Calu3 (cell line): ENCODE measurements around the gene PKP4. TPM values are rescaled to one million over a fixed set of nuclear protein-coding genes. Genes with fewer than 3 reads are reported as not detected.

Experiments
- BruUV-seq: library from RNA; stranded (reverse); fragments of 400-500 nt; replicated peaks from 2 replicates; lab custom pipeline; 2021; lab: Mats Ljungman, UMichigan
- CTCF ChIA-PET: fragments of 300-600 bp; sonication (Branson Sonifier 250); formaldehyde crosslinking; loops from one replicate; lab custom pipeline; 2022; ENCODE audit warnings: antibody characterized with exemption; lab: Charles Lee
- DNase-seq: peaks from one replicate; pipeline ENCODE4 v3.0.0; 2022
- H3K27ac Mint-ChIP-seq: one replicate; pipeline ENCODE4 v1.8.0; 2022; ENCODE audit warnings: mixed read lengths; ENCODE audit not compliant: unreplicated experiment
- H3K27me3 Mint-ChIP-seq: one replicate; pipeline ENCODE4 v1.8.0; 2022; ENCODE audit warnings: mixed read lengths; ENCODE audit not compliant: unreplicated experiment
- H3K36me3 Mint-ChIP-seq: one replicate; pipeline ENCODE4 v1.8.0; 2022; ENCODE audit warnings: mild to moderate bottlenecking, moderate library complexity, mixed read lengths; ENCODE audit not compliant: insufficient read depth, unreplicated experiment
- H3K4me1 Mint-ChIP-seq: one replicate; pipeline ENCODE4 v1.8.0; 2022; ENCODE audit warnings: mild to moderate bottlenecking, low read depth, mixed read lengths; ENCODE audit not compliant: unreplicated experiment
- H3K4me3 Mint-ChIP-seq: one replicate; pipeline ENCODE4 v1.8.0; 2022; ENCODE audit warnings: mild to moderate bottlenecking, low read depth, moderate library complexity, mixed read lengths; ENCODE audit not compliant: unreplicated experiment
- H3K9me3 Mint-ChIP-seq: one replicate; pipeline ENCODE4 v1.8.0; 2022; ENCODE audit warnings: low read depth, mixed read lengths; ENCODE audit not compliant: unreplicated experiment
- CTCF ChIP-seq: fragments of 200-600 bp; IDR thresholded peaks from one replicate; pipeline ENCODE4 v1.8.0; 2022; ENCODE audit warnings: antibody characterized with exemption; ENCODE audit not compliant: unreplicated experiment
- intact Hi-C: fragments of 100-400 bp; cut with micrococcal nuclease; formaldehyde crosslinking; loops from one replicate; pipeline ENCODE4 v1.10.0; 2022; ENCODE audit not compliant: unreplicated experiment
- total RNA-seq: library from RNA; stranded (reverse); gene quantifications from 2 replicates; pipeline ENCODE4 v1.2.3, GENCODE V29; 2022

PKP4 gene
- total RNA-seq, 1 experiment from 2014 or later = 137 TPM

- Mint-ChIP-seq H3K4me1 (peaks cover 51% of the 10 kb centered on the region), H3K27ac (no peak overlapping the region), H3K4me3 (no peak overlapping the region), H3K9me3 (no peaks in the 10 kb centered on the region), H3K27me3 (no peaks in the 10 kb centered on the region), H3K36me3 (no peaks in the 10 kb centered on the region)
- no TSS peak for BruUV-seq
- intact Hi-C loops = no loop called here
- CTCF ChIA-PET = interaction anchor here (1.4 kb wide), 1 partner anchor 14 kb away, joined by 3 read pairs; no protein-coding TSS in a partner anchor
- no peak for TF ChIP-seq CTCF
- no peak for DNase-seq
Measured at GRCh38 chr2:158491072-158491471, 34.3 kb downstream of the PKP4 start.

- H3K4me1 Mint-ChIP-seq = peaks cover 61% of the 10 kb centered on the region
- H3K4me3 Mint-ChIP-seq = no peak overlapping the region
- no peaks in the 10 kb centered on the region for H3K9me3 Mint-ChIP-seq
- TF ChIP-seq CTCF = no peak
- BruUV-seq = no TSS peak
- CTCF ChIA-PET = no interaction called here
- no peaks in the 10 kb centered on the region for H3K27me3 Mint-ChIP-seq
- intact Hi-C loops = no loop called here
- H3K36me3 Mint-ChIP-seq = peaks cover 14% of the 10 kb centered on the region
- no peak for DNase-seq
- H3K27ac Mint-ChIP-seq = no peak overlapping the region
Measured at GRCh38 chr2:158493458-158493857, 36.7 kb downstream of the PKP4 start.

GRCh38 chr2:158495175-158495574, 38.4 kb downstream of the PKP4 start:
- Mint-ChIP-seq H3K36me3 (peaks cover 19% of the 10 kb centered on the region), H3K4me3 (no peak overlapping the region), H3K27ac (peak overlapping the region; percentile 0), H3K4me1 (peaks cover 57% of the 10 kb centered on the region), H3K27me3 (no peaks in the 10 kb centered on the region), H3K9me3 (no peaks in the 10 kb centered on the region)
- CTCF ChIA-PET = no interaction called here
- no peak for TF ChIP-seq CTCF
- DNase-seq = no peak
- intact Hi-C loops = no loop called here
- no TSS peak for BruUV-seq

GRCh38 chr2:158496986-158497385, 40.2 kb downstream of the PKP4 start:
- peaks cover 27% of the 10 kb centered on the region for H3K36me3 Mint-ChIP-seq
- H3K27ac Mint-ChIP-seq = peak overlapping the region; percentile 90
- no peak for TF ChIP-seq CTCF
- CTCF ChIA-PET = interaction anchor here (0.6 to 1.0 kb wide), 3 partner anchors 47 to 246 kb away, joined by 3 to 5 read pairs (median 3); no protein-coding TSS in a partner anchor
- intact Hi-C loops = loop anchor here (1.0 to 2.0 kb wide), 2 partner anchors 8 to 38 kb away; no protein-coding TSS in a partner anchor
- no peak for DNase-seq
- no TSS peak for BruUV-seq
- no peaks in the 10 kb centered on the region for H3K9me3 Mint-ChIP-seq
- peaks cover 75% of the 10 kb centered on the region for H3K4me1 Mint-ChIP-seq
- H3K4me3 Mint-ChIP-seq = peak overlapping the region; percentile 53
- no peaks in the 10 kb centered on the region for H3K27me3 Mint-ChIP-seq
